HG02852 (cell line): ENCODE measurements around the gene FLOT2.
"Not testable (repeated sequence)": the region's sequence is repeated elsewhere in the genome, so short reads cannot be mapped to it uniquely, and the experiment has no call there.

Experiments used
- ATAC-seq: cut with Tn5 transposase; IDR thresholded peaks from one replicate; pipeline ENCODE4 v1.9.1; 2021; ENCODE audit warnings: mild to moderate bottlenecking, moderate library complexity; ENCODE audit not compliant: unreplicated experiment

The FLOT2 gene

DNA sequence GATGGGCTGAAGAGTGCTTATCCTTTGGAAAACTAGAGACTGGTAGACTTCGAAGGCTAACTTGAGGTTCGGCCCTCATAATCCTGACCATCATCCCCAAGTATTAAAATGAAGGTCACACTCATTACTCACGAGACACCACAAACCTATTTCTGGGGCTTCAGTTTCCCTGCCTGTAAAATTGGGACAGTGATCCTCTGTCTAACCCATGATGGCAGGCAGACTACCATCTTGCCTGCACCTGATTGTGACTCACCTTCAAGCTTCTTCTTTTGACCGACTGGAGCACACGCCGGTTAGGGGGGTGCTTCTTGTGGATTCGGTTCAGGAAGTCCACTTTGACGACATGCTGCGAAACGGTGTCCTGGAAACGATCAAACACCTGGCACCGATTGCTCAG, 19.5 kb upstream of the FLOT2 start:
- no peak for ATAC-seq

DNA sequence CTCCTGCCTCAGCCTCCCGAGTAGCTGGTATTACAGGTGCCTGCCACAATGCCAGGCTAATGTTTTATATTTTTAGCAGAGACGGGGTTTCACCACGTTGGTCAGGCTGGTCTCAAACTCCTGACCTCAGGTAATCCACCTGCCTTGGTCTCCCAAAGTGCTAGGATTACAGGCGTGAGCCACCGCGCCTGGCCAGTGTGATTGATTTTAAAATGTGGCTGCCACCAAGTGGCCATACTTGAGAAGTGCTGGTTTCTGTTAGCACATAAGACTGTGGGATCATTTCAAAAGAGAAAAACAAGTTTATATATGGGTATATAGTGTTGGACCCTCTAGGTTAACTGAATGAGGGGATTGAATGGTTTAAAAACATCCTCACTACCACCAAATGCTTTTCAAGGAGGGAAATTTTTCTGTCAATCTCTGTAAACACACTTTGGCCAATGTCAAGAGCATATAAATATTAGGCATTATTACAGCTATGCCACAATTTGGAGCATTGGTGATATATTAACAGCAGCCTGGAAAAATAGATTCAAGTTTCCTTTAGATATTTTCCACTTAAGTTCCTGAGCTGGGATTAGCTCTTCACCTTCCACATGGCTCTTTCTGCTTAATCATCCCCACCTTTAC, 18.9 kb upstream of the FLOT2 start:
- ATAC-seq, result no peak

DNA sequence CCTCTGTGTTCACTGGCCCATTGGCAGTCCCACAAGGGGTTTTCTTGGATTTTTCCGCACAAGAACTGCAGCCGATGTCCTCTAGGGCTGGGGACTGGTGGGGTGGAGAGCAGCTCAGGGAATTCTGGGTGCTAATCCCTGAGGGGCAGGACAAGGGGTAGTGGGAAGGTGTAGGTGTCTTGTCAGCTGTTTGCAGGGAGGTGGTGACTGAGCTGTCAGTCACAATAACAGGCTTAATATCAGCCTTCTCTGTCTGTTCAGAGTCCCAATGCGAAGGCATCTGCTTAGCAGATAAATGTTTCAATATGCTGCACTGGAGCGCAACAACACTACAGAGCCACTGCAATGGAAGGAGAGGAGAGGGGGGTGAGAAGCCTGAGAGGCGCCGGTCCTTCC, 15.4 kb upstream of the FLOT2 start:
- ATAC-seq, result no peak

DNA sequence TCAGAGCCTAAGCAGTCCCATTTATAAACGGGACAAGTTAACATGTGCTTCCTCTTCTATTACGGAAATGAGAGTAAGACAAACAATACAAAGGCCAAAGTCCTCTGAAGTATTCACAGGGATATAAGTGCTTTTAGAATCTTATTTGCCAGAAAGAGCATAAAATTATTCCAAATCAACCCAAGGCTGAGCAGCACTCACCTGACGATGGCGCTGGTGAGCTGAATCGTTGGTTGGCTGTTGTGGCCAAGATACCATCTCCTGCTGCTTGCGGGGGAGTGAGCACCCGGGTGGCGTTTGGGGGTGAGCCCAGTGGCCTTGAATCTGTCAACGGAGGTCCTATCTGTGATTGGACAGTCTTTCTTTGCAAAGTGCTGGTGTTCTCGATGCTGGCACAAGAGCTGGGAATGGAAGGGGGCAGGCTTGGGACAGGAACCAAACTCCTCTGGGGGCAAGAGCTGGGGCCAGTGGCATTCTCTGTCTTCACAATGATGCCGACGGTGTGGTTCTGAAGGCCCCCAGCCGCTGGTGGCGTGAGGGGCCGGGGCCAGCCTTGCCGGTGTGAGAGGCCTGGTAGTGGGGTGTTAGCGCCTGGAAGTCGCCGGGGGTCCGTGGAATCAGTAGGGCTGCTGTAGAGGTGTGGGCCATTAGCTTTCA, 14.9 kb upstream of the FLOT2 start:
- ATAC-seq, result no peak

DNA sequence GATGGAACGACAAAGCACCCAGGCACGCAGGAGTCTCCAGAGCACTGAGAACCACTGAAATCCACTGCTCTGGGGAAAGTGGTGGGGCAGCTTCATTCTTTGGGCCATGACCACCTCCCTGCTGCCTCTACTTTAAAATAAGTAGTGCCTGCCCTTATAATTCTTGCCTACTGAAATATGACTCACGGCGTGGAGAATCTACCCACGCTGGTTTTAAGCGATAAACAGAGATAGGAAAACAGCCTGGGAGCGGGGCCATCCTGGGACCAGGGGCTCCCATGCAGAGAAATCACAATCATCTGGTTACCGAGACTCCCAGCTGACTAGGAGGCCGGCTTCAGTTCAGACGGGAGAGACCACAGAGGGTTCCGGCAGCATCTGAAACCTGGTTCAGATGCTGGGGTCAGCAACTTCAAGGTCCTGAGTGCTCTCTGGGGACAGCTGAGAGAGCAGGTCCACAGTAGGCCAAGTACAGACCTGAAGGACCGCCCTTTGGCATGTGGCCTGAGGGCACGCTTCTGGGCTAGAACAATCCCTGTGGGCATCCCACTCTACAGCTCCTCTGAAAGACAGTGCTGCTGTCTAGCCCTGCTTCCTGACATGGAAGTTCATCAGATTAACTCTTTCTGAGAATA, 14.0 kb upstream of the FLOT2 start:
- no peak for ATAC-seq

DNA sequence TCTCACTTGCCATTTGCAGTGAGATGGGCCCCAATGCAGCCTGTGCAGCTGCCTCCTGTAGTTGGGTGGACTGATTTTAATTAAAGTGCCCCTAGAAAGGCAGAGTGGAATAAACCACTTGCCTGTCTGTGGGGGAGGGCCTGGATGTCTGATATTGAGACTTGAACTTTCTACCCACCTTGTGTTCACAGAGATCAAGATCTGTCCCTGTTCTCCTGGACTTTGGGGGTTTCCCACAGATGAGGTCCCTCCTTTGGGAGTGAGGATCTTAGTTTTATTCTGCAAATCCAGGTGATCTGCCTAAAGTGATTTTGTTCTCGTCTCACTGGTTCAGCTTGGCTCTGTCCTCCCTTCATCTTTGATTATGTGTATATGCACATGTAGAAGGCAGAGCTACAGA, 13.0 kb upstream of the FLOT2 start:
- no peak for ATAC-seq

DNA sequence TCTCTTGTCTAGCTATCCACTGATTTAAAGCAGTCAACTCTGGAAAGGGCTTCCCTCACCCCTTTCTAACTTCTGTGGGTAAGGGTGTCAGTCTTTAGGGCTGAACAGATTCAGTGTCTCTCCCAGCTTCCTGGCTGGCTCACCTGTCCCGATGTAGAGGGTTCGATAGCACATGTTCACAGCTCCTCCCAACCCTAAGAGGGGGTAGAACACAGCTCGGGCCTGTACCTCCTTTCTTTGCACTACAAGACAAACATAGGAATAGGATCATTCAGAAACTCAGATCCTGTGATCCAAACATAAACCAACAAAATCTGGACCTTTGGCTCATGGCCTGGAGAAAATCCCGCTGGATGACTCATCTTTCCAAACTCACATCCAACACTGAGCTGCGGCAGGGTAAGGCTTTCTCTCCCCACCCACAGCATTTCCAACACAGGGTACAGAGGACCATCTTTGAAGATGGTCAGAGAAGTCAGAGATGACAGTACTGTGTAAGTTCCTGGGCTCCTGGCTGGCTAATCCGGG, 11.2 kb upstream of the FLOT2 start:
- ATAC-seq, result no peak

DNA sequence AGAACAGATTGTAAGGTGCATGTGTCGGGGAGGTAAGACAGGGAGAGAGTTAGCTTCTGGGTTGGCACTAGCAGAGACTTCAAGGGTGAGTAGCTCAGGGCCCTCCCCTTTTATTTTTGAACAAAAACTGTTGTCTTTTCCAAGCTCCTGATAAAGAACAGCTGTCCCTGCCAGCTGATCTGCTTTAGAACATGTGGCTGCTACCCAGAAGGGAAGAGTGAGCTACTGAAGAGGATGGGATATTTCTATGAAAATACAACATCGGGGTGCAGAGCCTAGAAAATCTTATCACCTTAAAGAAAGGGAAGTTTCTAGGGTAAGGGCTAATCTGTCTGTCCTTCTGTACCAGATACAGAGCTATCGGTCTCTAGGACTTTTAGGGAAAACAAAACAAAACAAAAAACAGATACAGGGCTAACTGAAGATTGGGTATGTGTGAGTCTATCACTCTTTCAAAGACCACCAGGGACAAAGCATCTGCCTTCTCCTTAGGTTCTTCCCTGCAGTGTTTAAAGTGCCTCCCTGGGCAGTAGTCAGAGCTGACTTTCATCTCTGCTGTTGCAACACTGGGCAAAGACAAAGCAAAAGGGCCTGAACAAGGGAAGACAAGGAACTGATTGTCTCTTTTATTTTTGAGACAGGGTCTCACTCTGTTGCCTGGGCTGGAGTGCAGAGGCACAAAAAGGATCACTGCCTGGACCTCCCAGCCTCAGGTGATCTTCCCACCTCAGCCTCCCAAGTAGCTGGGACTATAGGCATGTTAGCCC, 10.4 kb upstream of the FLOT2 start:
- no peak for ATAC-seq

DNA sequence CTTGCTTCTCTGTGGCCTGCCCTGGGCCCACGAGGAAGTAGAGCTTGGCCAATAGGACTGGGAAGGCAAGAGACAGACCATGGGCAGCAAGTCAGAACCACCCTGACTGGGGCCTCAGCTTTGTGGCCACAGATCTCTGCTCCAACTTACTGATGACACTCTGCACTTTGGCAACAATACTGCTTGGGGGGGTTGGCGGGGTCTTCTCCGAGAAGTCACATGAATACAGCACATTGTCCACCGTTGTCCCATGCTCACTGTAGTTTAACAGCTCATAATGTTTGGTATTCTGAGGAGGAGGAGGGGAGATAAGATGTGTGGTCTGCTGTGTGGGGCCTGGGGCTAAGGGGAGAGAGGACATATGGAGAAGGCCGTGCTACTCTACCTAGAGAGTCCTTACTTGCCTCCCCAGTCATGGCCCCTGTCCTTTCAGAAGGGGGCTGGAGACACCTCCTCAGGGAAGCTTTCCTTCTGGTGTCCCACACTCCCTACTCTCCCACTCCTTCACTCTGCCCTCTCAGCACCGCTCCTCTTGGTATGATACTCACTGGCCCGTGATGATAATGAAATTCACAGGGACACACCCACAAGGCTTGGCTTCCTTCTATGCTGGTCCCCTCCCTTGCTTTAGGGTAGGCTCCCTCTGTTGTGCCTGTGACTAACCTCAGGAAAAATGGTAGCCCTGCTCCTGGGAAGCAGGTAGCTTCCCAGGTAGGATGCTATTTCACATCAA, 9.3 kb upstream of the FLOT2 start:
- no peak for ATAC-seq

DNA sequence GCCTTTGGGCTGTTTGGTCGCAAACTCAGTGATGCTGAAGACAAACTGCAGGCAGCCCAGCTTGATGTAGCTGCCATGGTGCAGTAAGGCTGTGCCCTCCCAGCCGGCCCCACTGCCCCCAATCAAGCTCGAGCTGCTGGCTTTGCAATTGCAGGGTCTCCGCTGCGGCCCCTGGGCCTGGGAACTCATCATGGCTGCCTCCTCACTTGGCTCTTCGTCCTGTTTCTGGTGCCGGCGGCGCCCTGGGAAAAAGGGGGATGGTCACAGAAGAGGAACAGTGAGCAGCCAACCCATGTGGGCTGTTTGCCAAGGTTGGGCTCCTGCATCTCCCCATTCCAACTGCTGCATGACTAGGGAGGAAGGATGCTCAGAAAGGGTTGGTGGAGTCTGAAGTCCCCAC, 8.7 kb upstream of the FLOT2 start:
- ATAC-seq, result no peak

DNA sequence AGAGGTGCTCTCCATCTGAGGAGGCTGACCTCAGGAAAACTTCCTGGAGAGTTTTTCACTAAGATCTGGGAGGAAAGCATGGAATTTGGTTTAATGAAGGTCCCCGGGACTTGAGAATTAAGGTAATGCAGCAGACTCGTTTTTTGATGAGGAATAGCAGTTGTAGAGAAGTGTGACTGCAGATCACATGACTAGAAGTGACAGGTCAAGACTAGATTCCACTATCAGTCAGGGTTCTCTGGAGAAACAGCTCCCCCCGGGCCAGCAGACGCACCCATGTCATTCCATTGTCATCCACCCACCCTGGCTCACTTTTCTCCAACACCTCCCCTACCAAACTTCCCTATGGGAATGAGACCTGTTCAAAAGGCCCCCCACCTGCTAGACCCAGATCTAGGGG, 7.3 kb upstream of the FLOT2 start:
- ATAC-seq, result no peak

DNA sequence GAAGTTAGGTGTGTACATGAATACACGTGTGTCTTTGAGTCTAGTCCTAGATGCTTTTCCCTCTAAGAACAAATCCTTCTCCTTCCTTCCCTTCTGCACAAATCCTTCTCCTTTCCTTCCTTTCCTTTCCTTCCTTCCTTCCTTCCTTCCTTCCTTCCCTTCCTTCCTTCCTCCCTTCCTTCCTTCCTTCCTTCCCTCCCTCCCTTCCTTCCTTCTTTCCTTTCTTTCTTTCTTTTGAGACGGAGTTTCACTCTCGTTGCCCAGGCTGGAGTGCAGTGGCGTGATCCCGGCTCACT, 6.0 kb upstream of the FLOT2 start:
- ATAC-seq, result not testable (repeated sequence)

DNA sequence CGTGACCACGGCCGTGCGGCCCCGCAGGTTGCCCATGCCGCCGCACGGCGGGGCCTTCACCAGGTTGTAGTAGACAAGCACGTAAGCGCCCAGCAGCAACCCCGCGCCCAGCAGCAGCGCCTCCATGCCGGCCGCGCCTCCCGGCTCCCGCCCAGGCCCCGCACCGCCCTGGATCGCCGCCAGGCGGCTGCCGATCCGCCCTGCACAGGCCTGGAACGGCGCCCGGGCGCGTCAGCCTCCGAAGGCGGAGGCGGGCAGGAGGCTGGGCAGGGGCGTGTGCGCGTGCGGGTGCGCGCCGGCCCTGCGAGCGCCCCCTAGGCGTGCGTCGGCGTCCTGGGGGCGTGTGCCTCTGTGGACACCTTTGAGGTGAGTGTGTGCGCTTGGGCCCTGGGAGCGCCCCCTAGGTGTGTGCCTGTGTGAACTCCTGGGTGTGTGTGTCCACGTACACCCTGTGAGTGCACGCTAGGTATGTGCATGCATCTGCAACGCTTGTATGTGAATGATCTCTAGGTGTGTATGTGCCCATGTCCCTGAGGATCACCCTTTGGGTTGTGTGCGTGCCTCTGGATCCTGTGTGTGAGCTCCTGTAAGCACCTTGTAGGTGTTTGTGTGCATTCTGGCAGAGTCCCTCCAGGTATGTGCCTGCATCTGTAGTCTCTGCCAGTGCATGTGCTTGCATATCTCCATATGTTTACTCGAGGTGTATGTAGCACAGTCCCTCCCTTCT, 5.4 kb upstream of the FLOT2 start, which contains the start of gene DHRS13:
Gene DHRS13 (minus strand): TSS at position 261 of the 727 bp plus-strand sequence. CDS start 135 bp downstream, at position 126.
- ATAC-seq, result peak; percentile 84

DNA sequence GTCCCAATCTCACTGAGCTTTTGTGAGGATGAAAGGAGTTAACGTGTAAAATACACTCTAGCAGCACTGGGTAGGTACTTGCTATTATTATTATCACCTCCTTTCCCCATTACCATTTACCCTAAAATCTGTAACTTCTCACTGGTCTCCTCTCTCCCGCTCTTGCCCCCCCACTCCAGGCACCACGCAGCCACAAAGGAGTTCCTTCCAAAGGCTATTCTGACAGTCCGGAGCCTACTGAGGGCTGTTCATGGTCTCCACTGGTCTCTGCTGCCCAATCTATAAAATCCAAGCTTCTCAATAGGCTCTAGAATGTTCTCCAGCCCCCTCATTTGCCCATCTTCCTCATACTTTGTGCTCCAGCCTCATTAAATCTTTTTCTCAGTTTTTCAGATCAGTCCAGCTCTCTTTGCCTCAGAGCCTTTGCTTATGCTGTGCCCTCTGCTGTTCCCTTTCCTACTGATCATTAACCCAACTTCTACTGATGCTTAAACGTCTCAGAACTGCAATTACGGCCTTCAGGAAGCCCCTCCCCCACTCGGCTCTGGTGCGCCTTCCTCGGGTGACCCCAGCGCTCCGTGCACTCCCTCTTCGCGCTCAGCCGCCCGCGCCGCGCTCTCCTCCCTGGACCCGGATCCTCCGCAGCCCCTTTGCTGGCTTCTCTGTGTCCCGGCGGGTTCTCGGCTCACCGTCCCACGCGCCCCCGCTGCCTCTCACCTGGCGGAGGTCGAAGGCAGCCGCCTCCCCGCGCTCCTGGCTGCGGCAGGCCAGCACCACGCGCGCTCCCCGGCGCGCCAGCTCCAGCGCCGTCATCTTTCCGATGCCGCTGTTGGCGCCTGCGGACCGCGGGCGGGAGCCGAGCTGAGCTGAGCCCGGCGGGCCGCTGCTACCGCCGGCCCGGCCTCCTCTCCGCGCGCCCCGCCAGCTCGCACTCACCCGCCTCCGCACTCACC, 4.6 kb upstream of the FLOT2 start:
- ATAC-seq, result peak; percentile 10

DNA sequence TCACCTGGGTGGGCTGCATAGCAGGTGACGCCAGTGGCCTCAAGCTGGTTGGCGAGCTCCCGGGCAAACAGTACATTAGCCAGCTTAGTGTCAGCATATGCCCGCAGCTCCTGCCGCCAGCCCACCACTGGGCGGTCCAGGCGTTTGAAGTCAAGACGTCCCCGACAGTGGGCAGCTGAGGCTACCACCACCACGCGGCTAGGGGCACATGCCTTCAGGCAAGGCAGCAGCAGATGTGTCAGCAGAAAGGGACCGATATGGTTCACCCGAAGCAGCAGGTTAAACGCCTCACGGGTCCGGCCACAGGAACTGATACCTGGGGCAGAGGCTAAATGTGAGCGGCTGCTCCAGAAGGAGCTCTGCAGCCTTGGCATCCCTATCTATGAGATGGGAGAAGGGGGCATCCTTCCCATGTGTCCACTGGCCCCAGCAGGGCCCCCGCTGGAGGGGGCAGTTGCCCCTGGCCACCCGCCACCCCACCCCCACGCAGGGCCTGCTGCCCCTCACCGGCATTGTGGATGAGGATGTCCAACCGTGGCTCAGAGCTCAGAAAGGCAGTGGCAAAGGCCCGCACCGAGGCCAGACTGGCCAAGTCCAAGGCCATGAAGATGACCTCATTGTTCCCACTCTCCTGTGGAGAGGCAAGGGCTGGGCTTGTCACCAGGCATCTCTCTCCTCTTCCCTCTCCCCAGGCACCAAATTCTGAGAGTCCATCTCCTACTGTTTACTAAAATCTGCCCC, 3.6 kb upstream of the FLOT2 start:
- no peak for ATAC-seq

DNA sequence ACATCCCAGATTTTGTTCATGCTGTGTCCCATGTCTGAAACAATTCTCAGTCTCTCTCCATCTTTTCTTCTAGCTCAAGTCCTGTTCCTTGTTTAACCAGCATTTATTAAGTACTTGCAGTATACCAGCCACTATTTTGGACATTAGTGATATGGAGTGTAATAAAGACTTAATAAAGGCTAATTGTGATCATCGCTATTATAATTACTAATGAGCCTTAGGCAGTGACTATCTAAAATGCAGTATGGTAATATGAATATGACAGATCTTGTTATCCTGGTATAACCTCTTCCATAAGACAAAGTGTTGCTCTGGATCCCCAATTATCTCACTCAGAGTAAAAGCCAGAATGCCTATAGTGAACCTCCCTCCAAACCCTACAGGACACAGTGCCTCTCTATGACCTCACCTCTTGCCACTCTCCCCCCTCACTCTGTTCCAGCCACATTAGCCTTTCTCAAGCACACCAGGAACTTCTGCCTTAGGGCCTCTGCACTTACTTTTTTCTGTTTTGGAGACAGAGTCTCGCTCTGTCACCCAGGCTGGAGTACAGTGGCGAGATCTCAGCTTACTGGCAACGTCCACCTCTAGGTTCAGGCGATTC, 1.8 kb upstream of the FLOT2 start:
- no peak for ATAC-seq

DNA sequence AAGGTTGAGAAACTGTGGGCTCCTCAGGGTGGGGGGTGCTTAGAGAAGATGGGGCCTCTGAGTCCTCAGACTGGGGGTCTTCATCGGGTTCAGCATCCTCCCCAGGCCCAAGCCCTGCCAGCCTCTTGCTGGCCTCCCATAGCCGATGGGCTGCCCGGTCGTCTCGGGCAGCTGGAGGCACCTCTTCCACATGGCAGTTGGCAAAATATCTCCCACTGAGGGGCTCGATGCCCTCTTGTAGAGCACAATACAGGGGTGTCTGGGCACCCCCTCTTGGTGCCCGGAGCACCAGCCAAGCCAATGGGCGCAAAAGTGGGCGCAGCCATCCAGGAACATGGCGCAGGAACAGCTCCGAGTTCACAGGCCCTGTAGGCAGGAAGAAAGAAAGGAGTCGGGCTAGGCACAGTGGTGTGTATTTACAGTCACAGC, 1.0 kb upstream of the FLOT2 start:
- no peak for ATAC-seq
